Lower leg skin (tissue), 3 donors: ENCODE data around the gene PCMT1.
"Not testable (repeated sequence)": the region's sequence is repeated elsewhere in the genome, so short reads cannot be mapped to it uniquely, and the experiment has no call there.

Source experiments
- CTCF ChIP-seq, 3 donors: fragments of 450-650 bp; IDR thresholded peaks; one replicate each; pipeline ENCODE4 v1.5.1; 2016; ENCODE audit warnings: antibody characterized with exemption in 3 of 3, mild to moderate bottlenecking in 3 of 3, moderate library complexity in 2 of 3
- POLR2A ChIP-seq, 2 donors: fragments of 450-650 bp; IDR thresholded peaks; one replicate each; pipeline ENCODE4 v1.6.1; 2016 to 2017; ENCODE audit warnings: antibody characterized with exemption in 2 of 2, mild to moderate bottlenecking in 1 of 2, moderate library complexity in 1 of 2

DNA sequence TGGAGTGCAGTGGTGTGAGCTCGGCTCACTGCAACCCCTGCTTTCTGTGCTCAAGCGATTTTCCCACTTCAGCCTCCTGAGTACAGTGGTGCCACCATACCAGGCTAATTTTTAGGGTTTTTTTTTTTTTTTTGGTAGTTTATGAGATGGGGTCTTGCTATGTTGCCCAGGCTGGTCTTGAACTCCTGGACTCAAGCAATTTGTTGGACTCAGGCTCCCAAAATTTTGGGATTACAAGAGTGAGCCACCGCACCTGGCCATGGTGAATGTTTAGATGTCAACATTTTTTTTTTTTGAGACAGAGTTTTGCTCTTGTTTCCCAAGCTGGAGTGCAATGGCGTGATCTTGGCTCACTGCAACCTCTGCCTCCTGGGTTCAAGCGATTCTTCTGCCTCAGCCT lies 2.4 kb downstream of the PCMT1 start:
- TF ChIP-seq CTCF, POLR2A (IDR thresholded peaks at IDR 0.05): not testable (repeated sequence)
